RCC 7860 (cell line): ENCODE measurements around the gene PLBD1.

Source experiments
- DNase-seq: peaks from one replicate; pipeline ENCODE4 v3.0.0-alpha.2; 2015; ENCODE audit warnings: low spot score
- FAIRE-seq: peaks from 2 replicates; lab custom pipeline; 2012; peaks lifted over from hg19 to GRCh38; lab: Jason Lieb, UNC

The PLBD1 gene

DNA sequence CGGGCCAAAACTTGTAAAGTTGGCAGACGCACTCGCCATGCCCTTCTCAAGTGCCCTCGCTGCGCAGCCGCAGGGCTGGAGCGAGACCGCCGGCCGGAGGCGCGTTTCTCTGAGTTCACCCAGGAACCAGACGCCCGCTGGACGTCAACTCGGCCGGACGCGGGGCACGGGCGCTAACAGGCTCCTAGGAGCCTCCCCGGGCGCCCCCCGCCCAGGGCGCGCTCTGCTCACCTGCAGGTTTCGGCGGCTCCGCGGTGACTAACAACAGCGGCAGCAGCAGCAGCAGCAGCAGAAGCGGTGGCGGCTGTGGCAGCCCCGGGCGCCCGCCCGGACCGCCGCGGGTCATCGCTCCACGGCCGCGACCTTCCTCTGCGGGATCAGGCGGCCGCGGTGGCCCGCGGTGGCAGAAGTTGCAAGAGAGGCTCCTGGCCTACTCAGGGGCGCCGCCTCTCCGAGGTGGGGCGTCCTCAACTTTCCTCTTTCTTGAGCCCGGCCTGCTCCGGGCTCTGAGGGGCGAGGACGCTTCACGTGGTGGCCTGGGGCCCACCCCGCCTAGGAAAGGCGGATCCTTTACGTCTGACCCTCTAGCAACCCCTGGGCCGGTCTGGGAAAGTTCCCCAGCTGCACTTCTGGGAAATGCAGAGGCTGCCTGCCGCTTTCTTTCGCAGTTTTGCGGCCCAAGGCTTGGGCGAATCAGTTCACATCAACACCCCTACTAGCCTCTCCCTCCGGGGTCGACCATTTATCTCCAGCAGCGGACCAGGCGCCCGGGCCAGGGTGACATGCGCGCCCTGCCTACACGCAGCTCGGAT, at the start of gene PLBD1:
TSS of gene PLBD1 (minus strand) at position 533 of the 812 bp plus-strand sequence. CDS start at position 346, 187 bp downstream.
- FAIRE-seq (no peak), DNase-seq (no peak)

DNA sequence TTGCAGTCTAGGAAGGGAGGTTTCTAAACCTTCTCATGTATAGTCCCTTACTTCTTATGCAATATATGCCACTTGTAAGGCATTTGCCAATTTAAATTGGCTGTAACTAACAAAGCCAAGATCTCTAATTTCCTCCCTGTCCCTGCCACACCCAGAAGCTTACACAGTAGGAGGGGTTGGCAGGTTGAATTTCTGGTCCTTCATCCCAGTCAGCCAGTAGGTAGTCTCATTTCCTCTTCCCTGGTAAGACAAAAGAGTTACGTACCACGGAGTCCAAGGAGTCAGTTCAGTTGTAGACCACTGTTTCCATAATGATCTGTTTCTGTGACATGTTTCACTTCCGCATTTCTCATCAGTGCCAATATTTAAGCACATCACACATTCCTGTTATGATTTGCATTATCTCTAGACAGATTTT, 47.0 kb upstream of the PLBD1 start:
- FAIRE-seq (no peak), DNase-seq (no peak)

- FAIRE-seq (no peak), DNase-seq (no peak)
Measured at GRCh38 chr12:14613718-14614117, 46.0 kb upstream of the PLBD1 start.

- FAIRE-seq = no peak
- DNase-seq = no peak
Measured at GRCh38 chr12:14612898-14613445, 45.3 kb upstream of the PLBD1 start.

DNA sequence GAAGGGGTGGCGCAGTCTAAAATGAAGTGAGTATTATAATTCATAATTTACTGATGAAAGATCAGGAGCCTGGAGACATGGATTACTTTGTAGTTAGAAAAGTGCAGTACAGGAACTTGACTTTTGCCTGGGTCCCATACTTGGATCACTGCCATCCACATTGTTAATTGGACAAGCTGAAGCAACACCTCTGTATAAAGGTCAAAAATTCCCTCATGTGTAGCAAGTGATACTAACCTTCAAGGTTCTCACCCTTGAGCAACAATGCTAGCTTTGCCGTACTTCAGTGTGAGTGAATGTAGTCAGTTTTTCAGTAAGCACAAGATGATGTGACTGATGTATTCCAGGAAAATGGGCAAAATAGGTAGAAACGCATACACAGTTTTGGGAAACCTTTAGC, 44.6 kb upstream of the PLBD1 start:
- no peak for FAIRE-seq

DNA sequence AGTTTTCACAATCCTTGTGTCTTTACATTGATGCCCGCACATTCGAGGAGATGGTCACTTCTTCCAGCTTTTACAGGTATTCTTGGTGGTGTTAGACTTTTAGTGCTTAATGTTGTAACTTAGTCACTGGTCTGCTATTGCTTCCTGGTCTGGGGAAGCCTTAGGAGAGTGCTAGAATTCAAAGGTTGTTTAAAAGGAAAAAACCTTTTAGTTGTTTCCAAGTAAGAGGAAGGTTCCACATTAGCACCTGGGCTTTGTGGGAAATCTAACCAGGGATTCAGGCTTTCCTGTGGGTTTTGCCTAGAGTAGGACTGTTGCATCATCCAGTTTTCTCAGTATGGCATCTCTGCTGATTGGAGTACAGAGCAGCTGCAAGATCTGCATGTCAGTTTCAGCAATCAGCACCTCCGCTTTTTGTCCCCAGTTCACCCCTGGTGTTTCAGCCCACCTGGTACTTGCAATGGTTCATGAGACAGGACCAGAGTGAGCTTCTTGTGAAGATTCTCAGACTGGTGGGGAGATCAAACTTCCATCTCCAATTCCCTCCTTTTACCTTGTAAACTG, 44.0 kb upstream of the PLBD1 start:
- DNase-seq = no peak
- no peak for FAIRE-seq

More for the DNA sequence above, 44.6 kb upstream of the PLBD1 start:
- DNase-seq = no peak

DNA sequence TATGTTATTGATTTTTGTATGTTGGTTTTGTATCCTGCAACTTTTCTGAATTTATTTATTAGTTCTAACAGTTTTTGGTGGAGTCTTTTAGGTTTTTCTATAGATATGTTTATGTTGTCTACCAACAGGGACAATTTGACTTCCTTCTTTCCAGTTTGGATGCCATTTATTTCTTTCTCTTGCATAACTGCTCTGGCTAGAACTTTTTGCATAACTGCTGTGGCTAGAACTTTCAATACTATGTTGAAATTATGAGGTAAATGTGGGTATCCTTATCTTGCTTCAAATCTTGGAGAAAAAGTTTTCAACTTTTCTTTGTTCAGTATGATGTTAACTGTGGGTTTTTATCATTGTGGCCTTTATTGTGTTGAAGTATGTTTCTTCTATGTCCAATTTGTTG, 39.9 kb upstream of the PLBD1 start:
- FAIRE-seq (no peak), DNase-seq (no peak)

GRCh38 chr12:14605401-14605989, 37.8 kb upstream of the PLBD1 start:
- DNase-seq = peak; percentile 7
- no peak for FAIRE-seq

DNA sequence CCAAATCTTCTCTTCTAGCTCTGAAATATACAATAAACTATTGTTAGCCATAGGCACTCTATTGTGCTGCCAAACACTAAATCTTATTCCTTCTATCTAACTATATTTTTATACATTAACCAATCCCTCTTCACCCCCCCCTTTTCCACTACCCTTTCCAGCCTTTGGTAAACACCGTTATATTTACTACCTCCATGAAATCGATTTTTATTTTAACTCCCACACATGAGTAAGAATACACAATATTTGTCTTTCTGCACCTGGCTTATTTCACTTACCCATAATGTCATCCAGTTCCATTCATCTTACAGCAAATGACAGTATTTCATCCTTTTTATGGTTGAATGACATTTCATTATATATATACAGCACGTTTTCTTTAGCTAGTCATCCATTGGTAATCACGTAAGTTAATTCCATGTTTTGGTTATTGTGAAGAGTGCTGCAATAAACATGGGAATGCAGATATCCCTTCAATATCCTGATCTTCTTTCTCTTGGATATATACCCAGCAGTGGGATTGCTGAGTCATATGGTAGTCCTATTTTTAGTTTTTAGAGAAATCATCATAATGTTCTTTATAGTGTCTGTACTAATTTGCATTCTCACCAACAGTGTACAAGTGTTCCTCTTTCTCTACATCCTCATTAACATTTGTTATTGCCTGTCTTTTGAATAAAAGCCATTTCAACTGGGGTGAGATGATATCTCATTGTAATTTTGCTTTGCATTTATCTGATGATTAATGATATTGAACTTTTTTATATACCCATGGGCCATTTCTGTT, 34.2 kb upstream of the PLBD1 start:
- DNase-seq (no peak), FAIRE-seq (no peak)

DNA sequence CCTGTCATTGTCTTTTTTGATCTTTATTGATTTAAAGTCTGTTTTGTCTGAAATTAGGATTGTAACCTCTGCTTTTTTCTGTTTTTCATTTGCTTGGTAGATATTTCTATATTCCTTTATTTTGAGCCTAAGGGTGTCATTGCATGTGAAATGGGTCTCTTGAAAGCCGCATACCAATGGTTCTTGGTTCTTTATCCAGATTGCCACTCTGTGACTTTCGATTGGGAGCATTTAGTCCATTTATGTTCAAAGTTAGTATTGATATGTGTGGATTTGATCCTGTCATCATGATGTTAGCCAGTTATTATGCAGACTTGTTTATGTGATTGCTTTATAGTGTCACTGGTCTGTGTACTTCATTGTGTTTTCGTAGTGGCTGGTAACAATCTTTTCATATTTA, 29.8 kb upstream of the PLBD1 start:
- FAIRE-seq (no peak), DNase-seq (no peak)

GRCh38 chr12:14591719-14592118, 24.0 kb upstream of the PLBD1 start:
- no peak for DNase-seq
- FAIRE-seq = no peak

- DNase-seq (no peak), FAIRE-seq (no peak)
Measured at GRCh38 chr12:14589169-14590004, 21.7 kb upstream of the PLBD1 start.

GRCh38 chr12:14588571-14588970, 20.9 kb upstream of the PLBD1 start:
- no peak for FAIRE-seq
- DNase-seq = no peak

DNA sequence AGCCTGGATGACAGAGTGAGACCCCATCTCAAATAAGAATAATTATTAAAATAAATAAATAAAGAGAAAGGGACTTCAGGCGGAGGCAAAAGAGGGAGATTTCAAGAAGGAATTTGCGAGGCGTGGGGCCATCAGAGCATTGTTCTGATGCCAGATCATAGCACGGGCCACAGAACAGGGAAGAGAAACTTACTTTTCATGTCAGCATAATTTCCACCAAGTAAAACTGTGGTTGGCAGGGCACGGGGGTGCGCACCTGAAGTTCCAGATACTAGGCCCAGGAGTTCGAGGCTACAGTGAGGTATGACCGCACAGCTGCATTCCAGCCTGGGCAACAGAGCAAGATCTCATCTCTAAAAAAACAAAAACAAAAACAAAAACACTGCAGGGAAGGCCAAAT, 11.0 kb upstream of the PLBD1 start:
- DNase-seq (no peak), FAIRE-seq (no peak)

DNA sequence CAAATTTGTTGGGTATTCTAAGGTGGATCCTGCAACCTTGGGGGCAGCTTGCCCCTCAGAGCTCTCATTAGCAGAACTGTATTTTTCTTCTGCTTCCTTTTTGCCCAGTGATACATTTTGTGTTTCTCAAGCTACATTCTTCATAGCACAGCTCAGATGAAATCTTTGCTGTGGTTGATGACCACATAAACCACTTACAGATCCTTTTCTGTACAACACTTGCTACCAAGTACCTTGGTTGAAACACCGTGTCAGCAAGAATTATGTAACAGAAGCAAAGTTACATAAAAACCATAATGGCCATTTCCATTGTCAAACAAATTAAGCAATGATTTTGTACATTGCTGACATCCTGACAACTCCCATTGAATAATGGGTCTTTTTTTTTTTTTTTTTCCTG, 9.7 kb upstream of the PLBD1 start:
- DNase-seq (no peak), FAIRE-seq (no peak)

DNA sequence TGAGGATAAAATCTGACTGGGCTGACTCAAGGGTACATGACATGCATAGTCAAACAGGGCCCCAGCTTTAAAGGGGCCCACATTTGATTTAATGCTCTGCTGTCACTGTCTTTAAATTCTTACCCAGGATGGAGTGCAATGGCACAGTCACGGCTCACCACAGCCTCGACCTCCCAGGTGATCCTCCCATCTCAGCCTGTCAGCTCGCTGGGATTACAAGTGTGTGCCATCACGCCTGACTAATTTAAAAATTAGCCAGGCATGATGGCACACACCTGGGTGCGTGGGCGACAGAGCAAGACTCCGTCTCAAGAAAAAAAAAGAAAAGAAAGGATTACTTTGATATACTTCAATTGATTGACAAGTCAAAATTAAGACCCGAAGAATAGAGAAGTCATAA, 9.2 kb upstream of the PLBD1 start:
- DNase-seq = no peak
- FAIRE-seq = no peak

- FAIRE-seq (no peak), DNase-seq (no peak)
Measured at GRCh38 chr12:14575585-14575984, 7.9 kb upstream of the PLBD1 start.

DNA sequence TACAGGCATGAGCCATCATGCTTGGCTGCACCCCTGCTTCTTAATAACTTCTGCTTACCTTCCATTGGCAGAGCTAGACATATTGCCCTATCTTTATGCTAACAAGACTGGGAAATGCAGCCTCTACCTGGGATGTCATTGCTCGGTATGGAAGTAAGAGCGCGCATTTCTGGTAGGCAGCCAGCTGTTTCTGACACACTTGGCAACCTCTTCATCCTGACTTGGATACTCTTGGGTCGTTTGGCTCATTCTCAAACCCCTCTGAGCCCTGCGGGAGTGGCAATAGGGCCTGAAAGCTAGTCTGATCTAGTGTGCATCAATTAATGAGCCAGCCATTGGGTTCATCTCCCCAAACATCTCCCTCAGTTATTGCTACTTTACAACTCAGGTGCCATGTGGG, 5.4 kb upstream of the PLBD1 start:
- no peak for FAIRE-seq
- DNase-seq = no peak

- DNase-seq (no peak), FAIRE-seq (no peak)
Measured at GRCh38 chr12:14572401-14572800, 4.7 kb upstream of the PLBD1 start.

- FAIRE-seq = no peak
Measured at GRCh38 chr12:14571779-14572178, 4.1 kb upstream of the PLBD1 start.

More at GRCh38 chr12:14571779-14572178, 4.1 kb upstream of the PLBD1 start:
- no peak for DNase-seq
